CD4-positive, alpha-beta T cell treated with Interleukin-2 at 100 ng/mL for 4 hours (primary cell): ENCODE measurements around the gene TERT.

Source experiments
- DNase-seq: peaks from one replicate; pipeline ENCODE4 v3.0.0-alpha.2; 2020; ENCODE audit warnings: low spot score

The TERT gene

GRCh38 chr5:1259806-1260480, 34.9 kb downstream of the TERT start:
- no peak for DNase-seq

- DNase-seq: no peak
Observed at GRCh38 chr5:1257841-1258240, 37.0 kb downstream of the TERT start.

GRCh38 chr5:1257363-1257762, 37.5 kb downstream of the TERT start:
- no peak for DNase-seq

- DNase-seq: no peak
Observed at GRCh38 chr5:1256776-1257175, 38.1 kb downstream of the TERT start.

GRCh38 chr5:1255081-1255561, 39.7 kb downstream of the TERT start:
- DNase-seq: peak; percentile 44

GRCh38 chr5:1254196-1254595, 40.7 kb downstream of the TERT start:
- no peak for DNase-seq

- no peak for DNase-seq
Observed at GRCh38 chr5:1253456-1254105, 41.3 kb downstream of the TERT start.

GRCh38 chr5:1252681-1253080, 42.2 kb downstream of the TERT start:
- no peak for DNase-seq

- DNase-seq: no peak
Observed at GRCh38 chr5:1251678-1252580, 42.9 kb downstream of the TERT start.

GRCh38 chr5:1249366-1250280, 45.2 kb downstream of the TERT start:
- no peak for DNase-seq

GRCh38 chr5:1247811-1248210, 47.1 kb downstream of the TERT start:
- DNase-seq: no peak

GRCh38 chr5:1246711-1247431, 48.0 kb downstream of the TERT start:
- DNase-seq: no peak

GRCh38 chr5:1245905-1246576, 48.8 kb downstream of the TERT start:
- DNase-seq: no peak

GRCh38 chr5:1244976-1245375, 49.9 kb downstream of the TERT start:
- DNase-seq: no peak

- DNase-seq: no peak
Observed at GRCh38 chr5:1244255-1244654, 50.6 kb downstream of the TERT start.

GRCh38 chr5:1243487-1244130, 51.3 kb downstream of the TERT start:
- no peak for DNase-seq

- no peak for DNase-seq
Observed at GRCh38 chr5:1242733-1243486, 52.0 kb downstream of the TERT start.

GRCh38 chr5:1241509-1242080, 53.3 kb downstream of the TERT start:
- DNase-seq: no peak
